ENCODE data around the gene DCC. TPM values are rescaled to one million over a fixed set of nuclear protein-coding genes. Genes with fewer than 3 reads are reported as not detected.

Gene DCC
- total and polyA plus RNA-seq, 4 donors, result 0.16 to 5.3 (median 2.5) TPM

DNA sequence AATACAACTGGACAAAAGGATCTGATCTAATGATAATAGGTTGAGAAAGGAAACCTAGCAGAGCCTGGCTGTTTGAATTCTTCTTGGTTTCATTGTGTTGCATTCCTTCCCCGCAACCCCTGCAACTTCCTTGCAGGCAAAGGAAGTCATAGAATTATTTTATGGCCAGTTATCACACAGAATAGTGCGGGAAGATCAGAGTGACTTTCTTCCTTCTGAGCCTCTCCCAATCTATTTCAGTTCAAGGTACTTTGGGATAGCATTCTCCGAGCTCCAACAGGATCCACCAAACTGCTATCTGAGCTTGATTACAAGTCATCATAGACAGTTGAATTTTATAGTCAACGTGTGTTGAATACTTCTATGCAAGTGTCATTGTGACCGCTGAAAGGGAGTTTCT, 441.1 kb downstream of the DCC start:
- Histone ChIP-seq H3K27ac (ENCODE audit: low read depth in 1 of 2, low read length in 1 of 2) (no peak overlapping the region), H3K4me1 (ENCODE audit: control insufficient read depth in 5 of 5, insufficient read depth in 5 of 5, low read length in 5 of 5) (no peaks in the 10 kb centered on the region), H3K27me3 (ENCODE audit: control insufficient read depth in 3 of 3, insufficient read depth in 3 of 3, low read length in 2 of 3) (no peaks in the 10 kb centered on the region), H3K4me3 (no peak overlapping the region), H3K9me3 (ENCODE audit: control insufficient read depth in 4 of 4, insufficient read depth in 3 of 4, low read length in 3 of 4) (peaks cover 0 to 3% (median 0%) of the 10 kb centered on the region in 4 donors), H3K9ac (ENCODE audit: insufficient read depth in 1 of 2, low read length in 2 of 2) (no peak overlapping the region), H3K36me3 (ENCODE audit: control insufficient read depth in 4 of 4, insufficient read depth in 4 of 4, low read length in 4 of 4) (no peaks in the 10 kb centered on the region)
- ATAC-seq (ENCODE audit: insufficient read depth, low FRiP score), result no peak
- DNase-seq, result no peak
- 74 to 75% methylated on average over 5 of the region's 5 CpGs for WGBS, 2 donors
- TF ChIP-seq, protein P1, sequence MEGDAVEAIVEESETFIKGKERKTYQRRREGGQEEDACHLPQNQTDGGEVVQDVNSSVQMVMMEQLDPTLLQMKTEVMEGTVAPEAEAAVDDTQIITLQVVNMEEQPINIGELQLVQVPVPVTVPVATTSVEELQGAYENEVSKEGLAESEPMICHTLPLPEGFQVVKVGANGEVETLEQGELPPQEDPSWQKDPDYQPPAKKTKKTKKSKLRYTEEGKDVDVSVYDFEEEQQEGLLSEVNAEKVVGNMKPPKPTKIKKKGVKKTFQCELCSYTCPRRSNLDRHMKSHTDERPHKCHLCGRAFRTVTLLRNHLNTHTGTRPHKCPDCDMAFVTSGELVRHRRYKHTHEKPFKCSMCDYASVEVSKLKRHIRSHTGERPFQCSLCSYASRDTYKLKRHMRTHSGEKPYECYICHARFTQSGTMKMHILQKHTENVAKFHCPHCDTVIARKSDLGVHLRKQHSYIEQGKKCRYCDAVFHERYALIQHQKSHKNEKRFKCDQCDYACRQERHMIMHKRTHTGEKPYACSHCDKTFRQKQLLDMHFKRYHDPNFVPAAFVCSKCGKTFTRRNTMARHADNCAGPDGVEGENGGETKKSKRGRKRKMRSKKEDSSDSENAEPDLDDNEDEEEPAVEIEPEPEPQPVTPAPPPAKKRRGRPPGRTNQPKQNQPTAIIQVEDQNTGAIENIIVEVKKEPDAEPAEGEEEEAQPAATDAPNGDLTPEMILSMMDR (IDR thresholded peaks at IDR 0.05; ENCODE audit: control extremely low read depth, extremely low read depth), result no peak

DNA sequence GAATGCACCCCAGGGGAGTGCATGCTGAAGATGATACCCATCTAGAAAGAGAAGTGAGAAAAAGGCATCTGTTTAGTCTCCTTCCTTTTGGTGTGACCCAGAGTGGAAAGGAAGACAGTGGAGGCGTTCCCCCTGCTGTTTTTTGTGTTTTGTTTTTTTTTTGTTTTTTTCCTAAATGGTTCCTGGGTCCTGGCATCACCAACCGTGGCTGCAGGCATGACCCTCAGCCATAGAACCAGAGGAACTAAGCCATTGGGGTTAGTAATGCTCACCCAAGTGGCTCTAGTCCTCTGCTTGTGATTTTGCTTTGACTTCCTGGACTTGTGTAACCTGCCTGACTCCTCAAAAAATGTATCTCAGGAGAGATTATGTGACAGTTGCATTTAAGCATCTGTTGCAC, 451.3 kb downstream of the DCC start:
- TF ChIP-seq, protein P1 (IDR thresholded peaks at IDR 0.05; ENCODE audit: control extremely low read depth, extremely low read depth), result no peak
- no peaks in the 10 kb centered on the region for H3K4me1 ChIP-seq (ENCODE audit: control insufficient read depth in 5 of 5, insufficient read depth in 5 of 5, low read length in 5 of 5)
- 52 to 66% methylated on average over 2 of the region's 2 CpGs for WGBS, 2 donors

DNA sequence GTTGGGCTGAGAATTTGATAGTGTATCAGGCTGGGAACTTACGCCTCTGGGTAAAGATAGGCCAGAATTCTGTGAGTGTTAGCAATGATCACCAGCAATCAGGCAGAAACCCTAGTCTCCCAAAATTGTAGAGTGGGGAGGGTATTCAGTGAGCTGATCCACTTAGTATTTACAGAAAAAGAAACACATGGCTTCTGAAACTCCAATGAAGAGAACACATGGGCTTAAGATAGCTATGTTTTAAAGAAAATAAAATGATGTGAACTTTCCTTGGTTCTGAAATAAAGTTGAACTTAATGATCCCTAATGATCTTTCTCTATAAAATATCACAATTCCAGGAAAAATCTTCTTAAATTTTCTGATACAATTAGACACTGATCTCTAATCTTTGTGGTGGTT, 472.8 kb downstream of the DCC start:
- Histone ChIP-seq H3K27ac (ENCODE audit: low read depth in 1 of 2, low read length in 1 of 2) (no peak overlapping the region), H3K36me3 (ENCODE audit: control insufficient read depth in 4 of 4, insufficient read depth in 4 of 4, low read length in 4 of 4) (no peaks in the 10 kb centered on the region)

More for the DNA sequence above, 451.3 kb downstream of the DCC start:
- Histone ChIP-seq H3K27ac (ENCODE audit: low read depth in 1 of 2, low read length in 1 of 2) (no peak overlapping the region), H3K4me3 (no peak overlapping the region), H3K27me3 (ENCODE audit: control insufficient read depth in 3 of 3, insufficient read depth in 3 of 3, low read length in 2 of 3) (no peaks in the 10 kb centered on the region), H3K9ac (ENCODE audit: insufficient read depth in 1 of 2, low read length in 2 of 2) (no peak overlapping the region), H3K36me3 (ENCODE audit: control insufficient read depth in 4 of 4, insufficient read depth in 4 of 4, low read length in 4 of 4) (no peaks in the 10 kb centered on the region), H3K9me3 (ENCODE audit: control insufficient read depth in 4 of 4, insufficient read depth in 3 of 4, low read length in 3 of 4) (peaks cover 0 to 18% (median 11%) of the 10 kb centered on the region in 4 donors)
- ATAC-seq (ENCODE audit: insufficient read depth, low FRiP score), result no peak
- no peak for DNase-seq

More for the DNA sequence above, 472.8 kb downstream of the DCC start:
- Histone ChIP-seq H3K9me3 (ENCODE audit: control insufficient read depth in 4 of 4, insufficient read depth in 3 of 4, low read length in 3 of 4) (peaks cover 0 to 3% (median 0%) of the 10 kb centered on the region in 4 donors), H3K4me3 (no peak overlapping the region), H3K9ac (ENCODE audit: insufficient read depth in 1 of 2, low read length in 2 of 2) (no peak overlapping the region), H3K27me3 (ENCODE audit: control insufficient read depth in 3 of 3, insufficient read depth in 3 of 3, low read length in 2 of 3) (no peaks in the 10 kb centered on the region), H3K4me1 (ENCODE audit: control insufficient read depth in 5 of 5, insufficient read depth in 5 of 5, low read length in 5 of 5) (peaks cover 0 to 14% (median 1%) of the 10 kb centered on the region in 5 donors)
- TF ChIP-seq, protein P1 (IDR thresholded peaks at IDR 0.05; ENCODE audit: control extremely low read depth, extremely low read depth), result no peak
- no peak for ATAC-seq (ENCODE audit: insufficient read depth, low FRiP score)
- DNase-seq, result no peak
- 89 to 100% methylated on average over 1 of the region's 1 CpG for WGBS, 2 donors

Measured in lung (tissue), 12 donors.